ENCODE data around the gene MUC6. TPM values are rescaled to one million over a fixed set of nuclear protein-coding genes. Genes with fewer than 3 reads are reported as not detected.

The MUC6 gene
- total and polyA plus RNA-seq, 9 of the 15 experiments (the other 6 are each of a cell fraction or from before 2014, with no cell fraction given) = not detected

DNA sequence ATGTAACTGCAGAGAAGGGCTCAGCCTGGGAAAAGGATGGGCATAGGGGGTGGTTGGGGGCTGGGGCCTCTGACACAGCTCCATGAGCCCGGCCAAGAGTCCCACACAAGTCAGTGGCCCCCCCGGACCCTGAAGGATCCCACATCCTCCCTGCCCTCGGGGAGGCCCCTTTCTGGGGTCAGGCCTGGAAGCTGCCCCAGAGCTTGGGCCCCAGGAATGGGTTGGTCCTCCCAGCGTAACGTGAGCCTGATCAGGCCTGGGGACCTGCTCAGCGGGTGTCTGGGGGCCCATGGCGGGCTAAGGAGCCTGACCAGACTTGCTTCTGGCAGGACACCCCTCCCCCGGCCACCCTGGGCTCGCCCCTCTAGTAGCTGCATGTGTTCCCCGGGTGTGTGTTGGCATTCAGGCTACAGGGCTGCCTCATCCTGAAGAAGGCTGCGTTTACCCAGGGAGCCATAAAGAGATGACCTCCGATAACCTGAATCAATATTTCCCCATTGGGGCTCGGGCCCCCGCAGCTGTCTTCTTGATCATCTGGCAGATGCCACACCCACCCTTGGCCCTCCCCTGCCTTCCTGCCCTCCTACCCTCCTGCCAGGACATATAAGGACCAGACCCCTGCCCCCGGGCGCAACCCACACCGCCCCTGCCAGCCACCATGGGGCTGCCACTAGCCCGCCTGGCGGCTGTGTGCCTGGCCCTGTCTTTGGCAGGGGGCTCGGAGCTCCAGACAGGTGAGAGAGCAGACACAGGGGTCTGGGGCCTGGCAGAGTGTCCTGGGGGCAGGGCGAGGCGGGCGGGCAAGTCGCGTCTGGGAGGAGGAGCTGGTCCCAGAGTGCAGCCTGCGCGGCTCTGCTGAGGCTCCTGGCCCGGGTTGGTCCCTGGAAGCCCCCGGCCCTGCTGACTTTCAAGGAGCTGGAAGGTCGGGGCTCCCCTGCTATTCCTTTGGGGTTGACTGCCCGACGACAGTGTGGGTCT, 38.0 kb upstream of the MUC6 start, which contains the start of gene MUC2:
TSS of gene MUC2 (plus strand) at position 631 of the 978 bp plus-strand sequence.
- peaks cover 8% of the 10 kb centered on the region; the same call in 1 of the 2 replicates for H4K20me1 ChIP-seq (replicated peaks; ENCODE audit: control insufficient read depth, insufficient read depth, low read length)
- H3K9me1 ChIP-seq (ENCODE audit: control insufficient read depth, insufficient read depth, low read length) = no peaks in the 10 kb centered on the region
- peaks cover 3 to 28% of the 10 kb centered on the region in 2 experiments; a peak in 4 of 5 replicates for H3K27me3 ChIP-seq (ENCODE audit: control insufficient read depth in 2 of 2, insufficient read depth in 2 of 2, low read length in 2 of 2)
- no peak within 1 kb of the TSS for H3K27ac ChIP-seq (ENCODE audit: extremely low read depth, low read depth, low read length)
- H3K4me2 ChIP-seq (ENCODE audit: insufficient read depth, low read length) = no peak within 1 kb of the TSS
- H3K36me3 ChIP-seq (ENCODE audit: control insufficient read depth, insufficient read depth, low read length) = no peaks in the 10 kb centered on the region
- in situ Hi-C loops (cut with MboI) (no loop called here), intact Hi-C loops (cut with micrococcal nuclease) (no loop called here)
- H3K4me3 ChIP-seq = no peak within 1 kb of the TSS
- H2AFZ ChIP-seq (ENCODE audit: low read depth, low read length) = no peak within 1 kb of the TSS
- no TSS peak for BruUV-seq (replicated peaks)
- 5% methylated on average over 32 of the region's 32 CpGs for WGBS (ENCODE audit: insufficient coverage, low coverage, missing lambda C conversion rate)
- TF ChIP-seq POLR3A (IDR thresholded peaks at IDR 0.05; ENCODE audit: borderline replicate concordance, extremely low read depth, insufficient read depth, insufficient read length) (no peak), SUPT5H (IDR thresholded peaks at IDR 0.05) (no peak), SMAD4 (CRISPR knock-in tag; conservative IDR thresholded peaks at IDR 0.05) (no peak)
- ChIA-PET POLR2A (no interaction called here), CTCF (ENCODE audit: low intra/inter-chr PET ratio) (no interaction called here)
- ATAC-seq = no peak
- DNase-seq (ENCODE audit: extremely low read depth in 1 of 4, low spot score in 3 of 4) = no peak
- H3K4me1 ChIP-seq (replicated peaks in 1 of 2; ENCODE audit: control insufficient read depth in 2 of 2, insufficient read depth in 2 of 2, low read length in 2 of 2) = peaks cover 0 to 19% of the 10 kb centered on the region in 2 experiments; a peak in 3 of 5 replicates
- H3K79me2 ChIP-seq (ENCODE audit: control insufficient read depth, insufficient read depth, low read length) = no peaks in the 10 kb centered on the region
- FAIRE-seq = no peak
- no peaks in the 10 kb centered on the region for H3K9me3 ChIP-seq (replicated peaks; ENCODE audit: control insufficient read depth, insufficient read depth, low read depth, low read length)
- H3K9ac ChIP-seq (ENCODE audit: insufficient read depth in 1 of 2, low read depth in 2 of 2, low read length in 2 of 2) = no peak within 1 kb of the TSS

DNA sequence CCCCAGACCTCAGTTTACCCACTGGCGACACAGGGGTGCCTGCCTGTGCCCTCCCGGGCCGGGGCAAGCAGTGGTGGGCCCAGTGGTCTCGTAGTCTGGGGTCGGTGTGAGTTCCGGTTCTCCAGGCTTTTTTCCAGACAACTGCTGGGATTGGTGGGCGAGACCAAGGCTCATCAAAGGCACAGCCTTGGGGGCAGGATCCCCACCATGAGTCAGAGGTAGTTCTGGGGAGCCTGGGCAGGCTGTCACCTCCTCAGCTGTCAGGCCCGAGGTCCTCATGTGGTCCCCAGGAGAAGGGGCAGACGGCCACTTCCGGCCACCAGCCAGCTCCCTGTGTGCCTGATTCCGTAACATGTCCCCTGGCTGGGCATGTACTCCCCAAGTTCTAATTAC, 37.3 kb upstream of the MUC6 start:
- no TSS peak for BruUV-seq (replicated peaks)
- H3K4me3 ChIP-seq = no peak overlapping the region
- H3K27me3 ChIP-seq (ENCODE audit: control insufficient read depth in 2 of 2, insufficient read depth in 2 of 2, low read length in 2 of 2) = peaks cover 3 to 28% of the 10 kb centered on the region in 2 experiments; a peak in 4 of 5 replicates
- H3K27ac ChIP-seq (ENCODE audit: extremely low read depth, low read depth, low read length) = no peak overlapping the region
- DNase-seq (ENCODE audit: extremely low read depth in 1 of 4, low spot score in 3 of 4) (no peak), ATAC-seq (no peak), FAIRE-seq (no peak)
- H2AFZ ChIP-seq (ENCODE audit: low read depth, low read length) = no peak overlapping the region
- H4K20me1 ChIP-seq (replicated peaks; ENCODE audit: control insufficient read depth, insufficient read depth, low read length) = peaks cover 8% of the 10 kb centered on the region; the same call in 1 of the 2 replicates
- POLR2A ChIA-PET = no interaction called here
- no peaks in the 10 kb centered on the region for H3K9me1 ChIP-seq (ENCODE audit: control insufficient read depth, insufficient read depth, low read length)
- H3K36me3 ChIP-seq (ENCODE audit: control insufficient read depth, insufficient read depth, low read length) = no peaks in the 10 kb centered on the region
- H3K9me3 ChIP-seq (replicated peaks; ENCODE audit: control insufficient read depth, insufficient read depth, low read depth, low read length) = no peaks in the 10 kb centered on the region
- WGBS (ENCODE audit: insufficient coverage, low coverage, missing lambda C conversion rate) = 2% methylated on average over 11 of the region's 11 CpGs
- H3K9ac ChIP-seq (ENCODE audit: insufficient read depth in 1 of 2, low read depth in 2 of 2, low read length in 2 of 2) = no peak overlapping the region
- CTCF ChIA-PET (ENCODE audit: low intra/inter-chr PET ratio) = no interaction called here
- in situ Hi-C loops (cut with MboI) (no loop called here), intact Hi-C loops (cut with micrococcal nuclease) (no loop called here)
- H3K79me2 ChIP-seq (ENCODE audit: control insufficient read depth, insufficient read depth, low read length) = no peaks in the 10 kb centered on the region
- no peak overlapping the region for H3K4me2 ChIP-seq (ENCODE audit: insufficient read depth, low read length)
- peaks cover 0 to 19% of the 10 kb centered on the region in 2 experiments; a peak in 3 of 5 replicates for H3K4me1 ChIP-seq (replicated peaks in 1 of 2; ENCODE audit: control insufficient read depth in 2 of 2, insufficient read depth in 2 of 2, low read length in 2 of 2)
- no peak for TF ChIP-seq PURB (CRISPR knock-in tag; IDR thresholded peaks at IDR 0.05; ENCODE audit: low read depth)
- TF ChIP-seq SRSF9 (IDR thresholded peaks at IDR 0.05; ENCODE audit: borderline replicate concordance, low read depth, low read length) = no peak
- no peak for TF ChIP-seq ZNF584 (CRISPR knock-in tag; IDR thresholded peaks at IDR 0.05; ENCODE audit: low read depth)
- no peak for TF ChIP-seq KAT2B (IDR thresholded peaks at IDR 0.05; ENCODE audit: low read depth, low read length)
- TF ChIP-seq GATAD2B (IDR thresholded peaks at IDR 0.05; ENCODE audit: borderline replicate concordance) = no peak
- TF ChIP-seq, protein P1, sequence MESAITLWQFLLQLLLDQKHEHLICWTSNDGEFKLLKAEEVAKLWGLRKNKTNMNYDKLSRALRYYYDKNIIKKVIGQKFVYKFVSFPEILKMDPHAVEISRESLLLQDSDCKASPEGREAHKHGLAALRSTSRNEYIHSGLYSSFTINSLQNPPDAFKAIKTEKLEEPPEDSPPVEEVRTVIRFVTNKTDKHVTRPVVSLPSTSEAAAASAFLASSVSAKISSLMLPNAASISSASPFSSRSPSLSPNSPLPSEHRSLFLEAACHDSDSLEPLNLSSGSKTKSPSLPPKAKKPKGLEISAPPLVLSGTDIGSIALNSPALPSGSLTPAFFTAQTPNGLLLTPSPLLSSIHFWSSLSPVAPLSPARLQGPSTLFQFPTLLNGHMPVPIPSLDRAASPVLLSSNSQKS (CRISPR knock-in tag; IDR thresholded peaks at IDR 0.05) = no peak
- no peak for TF ChIP-seq MECOM (CRISPR knock-in tag; IDR thresholded peaks at IDR 0.05)
- TF ChIP-seq, protein P2, sequence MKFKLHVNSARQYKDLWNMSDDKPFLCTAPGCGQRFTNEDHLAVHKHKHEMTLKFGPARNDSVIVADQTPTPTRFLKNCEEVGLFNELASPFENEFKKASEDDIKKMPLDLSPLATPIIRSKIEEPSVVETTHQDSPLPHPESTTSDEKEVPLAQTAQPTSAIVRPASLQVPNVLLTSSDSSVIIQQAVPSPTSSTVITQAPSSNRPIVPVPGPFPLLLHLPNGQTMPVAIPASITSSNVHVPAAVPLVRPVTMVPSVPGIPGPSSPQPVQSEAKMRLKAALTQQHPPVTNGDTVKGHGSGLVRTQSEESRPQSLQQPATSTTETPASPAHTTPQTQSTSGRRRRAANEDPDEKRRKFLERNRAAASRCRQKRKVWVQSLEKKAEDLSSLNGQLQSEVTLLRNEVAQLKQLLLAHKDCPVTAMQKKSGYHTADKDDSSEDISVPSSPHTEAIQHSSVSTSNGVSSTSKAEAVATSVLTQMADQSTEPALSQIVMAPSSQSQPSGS (CRISPR knock-in tag; IDR thresholded peaks at IDR 0.05) = no peak
- no peak for TF ChIP-seq MTA3 (IDR thresholded peaks at IDR 0.05; ENCODE audit: borderline replicate concordance)

Measured in K562 (cell line).